GM21367 (cell line): ENCODE results near the gene GSG1L.

Experiments
- ATAC-seq: cut with Tn5 transposase; IDR thresholded peaks from one replicate; pipeline ENCODE4 v1.9.1; 2021; ENCODE audit not compliant: unreplicated experiment

Gene GSG1L

GRCh38 chr16:27860091-27860490, 203.4 kb downstream of the GSG1L start:
- ATAC-seq = no peak

GRCh38 chr16:27859020-27859419, 204.5 kb downstream of the GSG1L start:
- ATAC-seq = no peak

DNA sequence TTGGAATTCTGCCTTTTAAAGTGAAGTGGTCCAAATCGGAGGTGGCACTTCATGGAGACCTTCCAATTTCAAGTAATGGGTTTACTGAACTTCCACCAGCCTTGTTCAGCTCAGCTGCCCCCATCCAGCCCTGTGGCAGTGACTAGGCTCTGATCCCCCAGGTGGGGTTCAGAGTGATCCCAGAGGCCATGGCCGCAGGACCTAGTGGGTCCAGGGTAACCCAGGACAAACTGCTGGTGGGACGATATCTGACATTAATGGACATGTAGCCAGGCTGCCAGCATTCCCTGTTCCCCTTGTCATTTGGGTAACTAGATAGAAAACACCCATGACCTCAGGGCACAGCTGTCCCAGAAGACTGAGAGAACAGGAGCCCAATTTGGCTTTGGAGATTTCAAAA, 209.9 kb downstream of the GSG1L start:
- ATAC-seq = no peak

DNA sequence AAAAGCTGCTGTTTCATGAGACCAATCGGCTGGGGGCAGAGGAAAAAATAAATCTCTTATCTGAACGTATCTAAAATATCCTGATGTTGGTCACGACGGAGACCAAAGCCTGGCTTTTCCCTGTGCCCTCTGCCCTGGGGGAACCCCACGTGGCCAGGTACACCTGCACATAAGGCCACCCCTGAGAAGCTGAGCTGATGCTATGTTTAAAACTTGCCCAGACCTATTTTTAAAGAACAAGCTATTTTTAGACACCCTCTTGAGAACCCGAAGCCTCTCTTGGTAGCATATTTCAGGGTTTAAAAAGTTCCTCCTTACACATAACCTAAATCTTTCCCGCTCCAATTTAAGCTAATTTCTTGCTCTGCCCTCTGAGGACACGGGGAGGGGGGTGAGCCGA, 210.4 kb downstream of the GSG1L start:
- no peak for ATAC-seq

- ATAC-seq = no peak
Observed at GRCh38 chr16:27852681-27853080, 210.8 kb downstream of the GSG1L start.

DNA sequence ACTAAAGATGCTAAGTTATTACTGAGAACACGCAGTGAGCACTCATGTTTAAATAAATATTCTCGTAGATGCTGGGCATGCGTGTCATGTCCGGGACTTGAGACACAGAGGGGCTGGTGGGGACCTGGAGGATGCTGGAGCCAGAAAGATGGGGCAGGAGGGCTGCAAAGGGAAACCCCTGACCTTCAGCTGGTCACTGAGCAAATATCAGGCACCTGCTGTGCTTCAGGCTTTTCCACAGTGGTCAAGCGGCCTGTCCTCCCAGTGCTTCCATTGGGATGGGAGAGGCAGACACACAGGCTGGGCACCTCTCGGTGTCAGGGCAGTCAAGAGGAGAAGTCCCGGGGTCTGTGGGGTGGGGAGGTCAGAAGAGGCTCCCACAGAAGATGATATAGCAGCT, 211.4 kb downstream of the GSG1L start:
- no peak for ATAC-seq

DNA sequence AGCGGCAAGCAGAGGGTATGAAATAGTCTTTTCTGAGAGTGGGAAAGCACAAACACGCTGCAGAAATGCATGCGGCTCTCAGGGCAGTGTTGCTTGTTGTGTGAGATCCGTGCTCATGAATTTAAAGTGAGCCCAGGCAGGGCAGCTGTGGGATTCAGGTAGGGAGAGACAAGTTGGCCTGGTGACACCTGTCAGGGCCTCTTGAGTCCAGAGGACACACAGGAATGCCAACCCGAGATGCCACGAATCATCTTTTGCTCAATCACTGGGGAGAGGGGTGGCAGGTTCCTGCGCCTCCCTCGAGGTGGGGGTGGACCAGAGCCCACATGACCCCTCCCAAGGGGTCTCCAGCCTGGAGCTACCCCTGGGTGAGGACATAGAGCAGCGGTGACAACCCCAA, 211.9 kb downstream of the GSG1L start:
- no peak for ATAC-seq

DNA sequence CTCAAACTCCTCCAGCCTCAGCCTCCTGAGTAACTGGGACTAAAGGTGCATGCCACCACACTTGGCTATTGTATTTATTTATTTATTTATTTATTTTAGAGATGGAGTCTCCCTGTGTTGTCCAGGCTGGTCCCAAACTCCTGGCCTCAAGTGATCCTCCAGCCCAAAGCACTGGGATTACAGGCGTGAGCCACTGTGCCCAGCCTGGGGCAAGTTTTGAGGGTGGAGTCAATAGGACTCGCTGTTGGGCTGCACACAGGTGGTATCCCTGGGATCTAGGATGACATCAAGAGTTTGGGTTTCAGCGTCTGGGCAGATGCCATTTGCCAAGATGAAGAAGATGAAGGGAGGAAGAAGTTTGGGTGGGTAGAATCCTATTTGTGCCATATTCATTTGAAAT, 213.9 kb downstream of the GSG1L start:
- ATAC-seq = no peak

GRCh38 chr16:27847030-27847550, 216.4 kb downstream of the GSG1L start:
- no peak for ATAC-seq

DNA sequence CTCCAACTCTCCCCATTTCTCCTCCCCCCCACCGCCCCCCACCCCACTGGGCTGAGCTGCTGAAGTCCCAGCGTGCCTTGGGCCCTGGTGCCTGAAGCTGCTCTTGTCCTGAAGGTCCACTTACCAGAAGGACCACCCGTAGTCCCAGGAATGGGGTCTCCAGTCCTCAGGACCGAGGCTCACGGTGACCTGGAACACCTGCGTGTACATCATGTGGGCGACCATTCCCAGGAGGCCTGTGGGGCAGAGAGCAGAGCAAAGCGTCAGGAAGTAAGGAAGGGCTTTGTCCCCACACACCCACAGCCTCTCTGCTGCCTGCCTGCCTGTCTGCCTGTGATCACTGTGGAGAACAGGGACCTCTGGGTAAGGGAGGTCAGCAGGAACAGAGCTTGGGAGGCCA, 218.7 kb downstream of the GSG1L start:
- no peak for ATAC-seq

GRCh38 chr16:27843800-27844199, 219.7 kb downstream of the GSG1L start:
- ATAC-seq = no peak

GRCh38 chr16:27841911-27842310, 221.6 kb downstream of the GSG1L start:
- ATAC-seq = no peak

DNA sequence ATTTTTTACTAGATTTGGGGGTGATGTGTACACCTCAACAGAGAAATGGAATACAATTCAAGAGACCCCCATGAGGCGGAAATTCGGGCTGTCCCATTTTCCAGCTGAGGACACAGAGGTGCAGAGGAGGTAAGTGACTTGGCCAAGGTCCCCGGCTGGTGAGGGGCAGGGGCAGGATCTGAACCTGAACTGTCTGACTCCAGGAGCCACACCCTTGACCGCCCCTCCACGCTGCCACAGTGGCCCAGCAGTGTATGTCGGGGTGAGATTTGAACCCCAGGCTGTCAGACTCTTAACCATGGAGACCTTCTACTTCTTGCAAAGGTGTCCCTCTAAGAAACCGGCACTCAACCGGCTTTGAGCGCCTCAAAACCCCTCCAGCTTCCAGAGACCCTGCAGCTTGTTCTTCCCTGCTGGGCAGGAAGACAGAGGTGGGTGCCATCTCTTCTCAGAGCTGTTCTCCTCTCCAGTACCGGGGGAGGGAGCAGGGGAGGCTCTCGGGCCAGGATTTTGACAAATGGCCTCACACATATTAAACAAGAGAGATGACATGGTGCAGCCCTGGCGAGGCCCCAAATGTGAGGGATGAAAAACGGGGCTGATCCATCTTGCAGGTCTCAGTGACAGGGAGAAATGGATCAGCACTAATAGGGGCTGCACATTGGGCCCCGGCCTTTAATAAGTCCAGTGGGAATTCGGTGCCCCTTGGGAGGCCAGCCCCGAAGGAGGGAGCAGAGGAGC, 222.3 kb downstream of the GSG1L start:
- ATAC-seq = no peak

- ATAC-seq = no peak
Observed at GRCh38 chr16:27840311-27841060, 223.0 kb downstream of the GSG1L start.

GRCh38 chr16:27839419-27839818, 224.1 kb downstream of the GSG1L start:
- ATAC-seq = no peak

DNA sequence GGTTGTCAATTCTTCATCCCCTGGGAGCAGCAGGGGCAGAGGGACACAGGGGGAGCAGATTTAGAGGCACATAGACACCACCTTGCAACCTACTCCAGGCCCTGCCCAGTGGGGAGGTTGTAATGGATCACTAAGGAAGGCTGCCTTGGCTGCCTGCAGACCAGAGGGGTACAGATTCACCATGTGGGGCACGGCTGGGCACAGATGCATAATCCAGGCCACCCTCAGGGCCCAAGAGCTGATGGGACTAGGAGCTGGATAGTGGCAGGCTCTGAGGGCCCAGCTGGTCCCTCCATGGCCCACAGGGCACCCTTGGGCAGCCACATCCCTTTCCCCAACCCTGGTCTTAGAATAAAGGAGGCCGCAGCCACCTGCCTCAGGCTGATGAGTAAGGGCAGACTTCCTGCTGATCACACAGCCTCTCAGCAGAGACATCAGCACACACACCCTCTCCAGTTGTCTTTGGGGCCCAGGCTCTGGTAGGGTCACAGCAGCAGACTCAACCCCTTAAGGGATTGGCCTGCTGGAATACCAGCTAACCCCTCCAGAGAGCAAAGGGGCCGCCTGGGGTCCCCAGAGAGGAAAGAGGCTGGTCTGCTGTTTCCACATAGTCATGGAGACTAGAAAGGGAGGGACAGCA, 224.9 kb downstream of the GSG1L start:
- ATAC-seq = no peak

DNA sequence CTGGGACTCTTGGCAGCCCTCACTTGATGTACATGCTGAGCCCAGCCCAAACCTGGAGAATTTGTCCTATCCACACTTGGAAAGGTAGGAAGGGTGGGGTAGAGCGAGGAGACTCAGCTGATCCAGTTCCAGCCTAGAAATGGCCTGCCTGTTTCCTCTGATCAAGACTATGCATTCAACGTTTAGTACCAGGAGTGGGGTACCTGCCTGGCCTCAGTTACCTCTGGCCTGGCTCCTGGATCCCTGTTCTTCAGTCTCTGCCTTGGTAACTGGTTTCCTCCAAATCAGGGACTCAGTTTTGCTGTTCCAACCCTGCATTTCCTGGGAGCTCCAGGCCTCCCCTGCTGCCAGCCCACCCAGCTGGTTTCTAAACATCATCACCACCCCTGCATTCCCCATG, 233.5 kb downstream of the GSG1L start:
- no peak for ATAC-seq

DNA sequence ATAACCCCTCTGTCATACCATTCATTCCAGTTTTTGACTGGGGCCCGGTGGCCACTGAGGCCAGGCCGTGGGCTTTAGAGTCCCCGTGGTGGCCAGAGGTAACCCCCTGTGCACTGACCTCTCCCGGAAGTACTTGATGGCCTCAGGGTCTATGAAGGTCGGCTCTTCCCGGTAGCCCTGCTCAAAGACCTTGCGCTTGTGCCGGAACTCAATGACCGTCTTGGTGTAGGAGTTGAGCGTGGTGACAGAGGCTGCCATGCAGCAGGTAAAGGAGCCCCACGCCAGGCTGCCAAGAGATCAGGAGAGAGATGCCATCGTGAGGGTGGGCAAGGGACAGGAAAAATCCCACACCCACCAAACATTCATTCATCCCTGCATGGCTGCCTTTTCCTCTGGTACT, 234.8 kb downstream of the GSG1L start:
- ATAC-seq = no peak

DNA sequence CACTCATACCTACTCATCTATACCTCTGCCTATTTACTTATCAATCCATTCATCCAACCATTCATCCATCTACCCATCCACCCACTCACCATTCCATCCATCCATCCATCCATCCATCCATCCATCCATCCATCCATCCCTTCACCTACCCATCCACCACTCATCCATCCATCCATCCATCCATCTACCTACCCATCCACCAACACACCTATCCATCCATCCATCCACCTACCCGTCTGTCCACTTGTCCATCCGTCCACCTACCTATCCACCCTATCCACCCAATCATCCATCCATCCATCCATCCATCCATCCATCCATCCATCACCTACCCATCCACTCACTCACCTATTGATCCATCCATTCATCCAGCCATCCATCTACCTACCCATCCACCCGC, 235.7 kb downstream of the GSG1L start:
- no peak for ATAC-seq

GRCh38 chr16:27826893-27827289, 236.6 kb downstream of the GSG1L start:
- ATAC-seq = no peak

GRCh38 chr16:27826081-27826892, 237.2 kb downstream of the GSG1L start:
- ATAC-seq = no peak
